Measurements from ENCODE around the gene RARA. TPM values are rescaled to one million over a fixed set of nuclear protein-coding genes. Genes with fewer than 3 reads are reported as not detected.

Gene RARA
- total RNA-seq, 4 donors from 2014 or later = 19.4 to 32.1 (median 28.3) TPM

GRCh38 chr17:40362696-40363110, 53.7 kb downstream of the RARA start:
- TF ChIP-seq POLR2AphosphoS5 (IDR thresholded peaks at IDR 0.05) (peak in 1 of 3 donors; percentile 41), EP300 (IDR thresholded peaks at IDR 0.05) (no peak), POLR2A (IDR thresholded peaks at IDR 0.05) (no peak), CTCF (IDR thresholded peaks at IDR 0.05) (peak in 1 of 2 donors; percentile 75)

GRCh38 chr17:40363111-40363827, 54.3 kb downstream of the RARA start:
- no peak for DNase-seq (ENCODE audit: low spot score in 2 of 2)
- peak overlapping the region; percentile 73 for H3K4me3 ChIP-seq
- no CpG with 5 or more reads among the region's 91 CpGs for WGBS
- peaks cover 34% of the 10 kb centered on the region for H3K4me1 ChIP-seq
- H3K36me3 ChIP-seq = no peaks in the 10 kb centered on the region
- no peak for TF ChIP-seq EP300 (IDR thresholded peaks at IDR 0.05)
- TF ChIP-seq CTCF (IDR thresholded peaks at IDR 0.05) = no peak
- TF ChIP-seq POLR2A (IDR thresholded peaks at IDR 0.05) = no peak
- TF ChIP-seq POLR2AphosphoS5 (IDR thresholded peaks at IDR 0.05) = no peak
- H3K9me3 ChIP-seq = no peaks in the 10 kb centered on the region
- H3K27me3 ChIP-seq = no peaks in the 10 kb centered on the region
- no peak overlapping the region for H3K27ac ChIP-seq

More at GRCh38 chr17:40362696-40363110, 53.7 kb downstream of the RARA start:
- peaks cover 39% of the 10 kb centered on the region for H3K4me1 ChIP-seq
- H3K36me3 ChIP-seq = no peaks in the 10 kb centered on the region
- H3K4me3 ChIP-seq = peak overlapping the region; percentile 73
- no peak overlapping the region for H3K27ac ChIP-seq
- DNase-seq (ENCODE audit: low spot score in 2 of 2) = peak in 1 of 2 donors; percentile 83
- 0% methylated on average over 11 of the region's 58 CpGs for WGBS
- H3K27me3 ChIP-seq = no peaks in the 10 kb centered on the region
- H3K9me3 ChIP-seq = no peaks in the 10 kb centered on the region

GRCh38 chr17:40364121-40364861, 55.3 kb downstream of the RARA start, which contains the start of gene GJD3:
TSS of gene GJD3 (minus strand) at chr17:40364737. CDS start at chr17:40363815, 922 bp downstream.
- DNase-seq (ENCODE audit: low spot score in 2 of 2) = peak in 1 of 2 donors; percentile 56
- Histone ChIP-seq H3K9me3 (no peaks in the 10 kb centered on the region), H3K27me3 (no peaks in the 10 kb centered on the region), H3K36me3 (no peaks in the 10 kb centered on the region), H3K4me1 (peaks cover 26% of the 10 kb centered on the region), H3K27ac (no peak within 1 kb of the TSS), H3K4me3 (peak within 1 kb of the TSS; percentile 73)
- no peak for TF ChIP-seq CTCF (IDR thresholded peaks at IDR 0.05)
- TF ChIP-seq EP300 (IDR thresholded peaks at IDR 0.05) = no peak
- TF ChIP-seq POLR2A (IDR thresholded peaks at IDR 0.05) = no peak
- no peak for TF ChIP-seq POLR2AphosphoS5 (IDR thresholded peaks at IDR 0.05)
- 56% methylated on average over 13 of the region's 22 CpGs for WGBS

GRCh38 chr17:40364906-40365305, 55.9 kb downstream of the RARA start:
- H3K4me3 ChIP-seq = no peak overlapping the region
- H3K27ac ChIP-seq = no peak overlapping the region
- TF ChIP-seq POLR2AphosphoS5 (IDR thresholded peaks at IDR 0.05) (no peak), EP300 (IDR thresholded peaks at IDR 0.05) (no peak)
- no peaks in the 10 kb centered on the region for H3K36me3 ChIP-seq
- H3K27me3 ChIP-seq = no peaks in the 10 kb centered on the region
- H3K4me1 ChIP-seq = peaks cover 26% of the 10 kb centered on the region
- DNase-seq (ENCODE audit: low spot score in 2 of 2) = peak in 1 of 2 donors; percentile 53
- WGBS = 89% methylated on average over 7 of the region's 9 CpGs
- no peaks in the 10 kb centered on the region for H3K9me3 ChIP-seq

- Histone ChIP-seq H3K27ac (no peak overlapping the region), H3K27me3 (no peaks in the 10 kb centered on the region), H3K4me1 (peaks cover 26% of the 10 kb centered on the region), H3K9me3 (no peaks in the 10 kb centered on the region), H3K36me3 (no peaks in the 10 kb centered on the region), H3K4me3 (no peak overlapping the region)
- 93% methylated on average over 14 of the region's 18 CpGs for WGBS
- peak in 1 of 2 donors; percentile 49 for DNase-seq (ENCODE audit: low spot score in 2 of 2)
- TF ChIP-seq CTCF (IDR thresholded peaks at IDR 0.05) = no peak
- TF ChIP-seq EP300 (IDR thresholded peaks at IDR 0.05) = no peak
- no peak for TF ChIP-seq POLR2AphosphoS5 (IDR thresholded peaks at IDR 0.05)
- TF ChIP-seq POLR2A (IDR thresholded peaks at IDR 0.05) = no peak
Observed at GRCh38 chr17:40366076-40366860, 57.3 kb downstream of the RARA start.

Measured in suprapubic skin (tissue), 4 donors.